HTERT RPE-1 (cell line): ENCODE results near the gene IGF1R.

Source experiments
- in situ Hi-C: fragments of 300-500 bp; cut with MboI; formaldehyde crosslinking; loops from 4 replicates; pipeline ENCODE4 v1.14.3; 2020; ENCODE audit warnings: low sequenced_read_pairs

The IGF1R gene

DNA sequence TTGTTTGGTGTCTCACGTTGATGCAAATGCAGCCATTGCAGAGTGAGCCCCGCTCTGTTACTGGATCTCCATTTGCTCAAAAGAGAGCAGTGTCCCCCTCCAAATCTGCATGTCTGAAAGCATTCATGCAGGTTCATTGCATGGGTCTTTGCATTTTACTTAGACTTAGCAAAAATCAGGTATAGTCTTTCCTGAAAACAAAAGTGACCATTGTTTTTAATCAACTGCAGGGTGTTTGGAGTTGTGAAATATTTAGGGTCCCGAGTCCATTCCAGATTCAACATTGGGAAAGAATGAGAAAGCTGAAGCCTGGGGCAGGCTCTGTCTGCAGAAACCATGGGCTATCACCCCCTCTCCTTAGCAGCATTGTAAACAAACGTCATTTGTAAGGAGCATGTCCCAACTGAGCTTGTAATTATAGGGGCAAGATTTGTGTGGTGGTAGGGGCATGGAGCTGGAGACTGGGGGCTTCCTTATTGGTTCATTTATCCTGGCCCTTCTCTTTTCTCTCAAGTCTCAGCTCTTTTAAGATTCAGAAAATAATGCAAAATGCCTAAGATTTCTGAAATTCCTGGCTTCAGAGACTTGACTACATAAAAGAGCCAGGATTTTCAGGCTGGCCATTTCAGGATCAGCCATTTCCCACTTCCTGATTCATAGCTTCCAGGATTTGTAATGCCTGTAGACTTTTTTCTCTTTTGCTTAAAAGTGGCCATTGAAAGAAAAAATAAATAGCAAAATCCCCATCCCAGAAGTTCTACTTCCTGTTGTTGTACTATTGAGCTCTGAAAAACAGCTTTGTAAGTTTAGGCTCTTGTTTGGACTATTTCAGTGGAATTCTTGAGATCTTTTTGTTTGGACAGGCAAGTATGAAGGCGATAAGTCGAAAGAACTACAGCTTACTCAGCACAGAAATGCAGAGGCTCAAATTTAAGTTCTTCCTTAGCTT, 23.0 kb downstream of the IGF1R start:
- in situ Hi-C loops: no loop called here

DNA sequence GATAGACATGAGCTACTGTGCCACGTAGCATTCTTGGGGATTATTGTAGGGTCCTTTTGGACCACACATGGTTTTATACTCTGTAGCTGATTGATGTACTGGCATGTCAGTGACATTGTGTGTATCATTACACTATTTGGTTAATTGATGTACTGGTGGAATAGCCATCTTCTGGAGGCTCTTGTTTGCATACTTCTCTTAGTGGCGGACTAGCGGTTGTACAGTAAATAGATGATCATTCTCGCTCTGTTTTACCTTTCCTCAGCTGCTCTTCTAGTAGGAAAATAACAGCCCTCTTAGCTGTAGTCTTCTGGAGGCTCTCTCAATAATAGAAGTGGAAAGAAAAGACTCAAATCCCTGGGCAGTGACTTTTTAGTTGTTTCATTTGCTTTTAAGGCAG, 24.8 kb downstream of the IGF1R start:
- in situ Hi-C loops: no loop called here

DNA sequence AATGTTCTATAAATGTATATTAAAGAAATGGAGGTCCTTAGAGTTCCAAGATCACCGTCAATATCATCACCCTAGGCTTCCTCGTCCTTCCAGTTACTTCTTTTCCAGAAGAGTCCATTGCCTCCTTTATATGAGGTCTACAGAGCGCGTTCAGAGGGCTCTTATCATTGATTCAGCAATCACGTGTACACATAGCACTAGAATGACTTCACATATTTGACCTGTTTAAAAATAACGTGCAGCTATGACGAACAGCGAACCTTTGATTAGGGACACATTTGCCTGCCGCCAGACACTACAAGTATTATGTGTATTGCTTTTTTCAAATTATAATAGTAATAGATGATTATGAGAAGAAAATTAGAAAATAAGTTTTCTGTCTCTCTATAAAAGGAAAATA, 26.0 kb downstream of the IGF1R start:
- in situ Hi-C loops: no loop called here

DNA sequence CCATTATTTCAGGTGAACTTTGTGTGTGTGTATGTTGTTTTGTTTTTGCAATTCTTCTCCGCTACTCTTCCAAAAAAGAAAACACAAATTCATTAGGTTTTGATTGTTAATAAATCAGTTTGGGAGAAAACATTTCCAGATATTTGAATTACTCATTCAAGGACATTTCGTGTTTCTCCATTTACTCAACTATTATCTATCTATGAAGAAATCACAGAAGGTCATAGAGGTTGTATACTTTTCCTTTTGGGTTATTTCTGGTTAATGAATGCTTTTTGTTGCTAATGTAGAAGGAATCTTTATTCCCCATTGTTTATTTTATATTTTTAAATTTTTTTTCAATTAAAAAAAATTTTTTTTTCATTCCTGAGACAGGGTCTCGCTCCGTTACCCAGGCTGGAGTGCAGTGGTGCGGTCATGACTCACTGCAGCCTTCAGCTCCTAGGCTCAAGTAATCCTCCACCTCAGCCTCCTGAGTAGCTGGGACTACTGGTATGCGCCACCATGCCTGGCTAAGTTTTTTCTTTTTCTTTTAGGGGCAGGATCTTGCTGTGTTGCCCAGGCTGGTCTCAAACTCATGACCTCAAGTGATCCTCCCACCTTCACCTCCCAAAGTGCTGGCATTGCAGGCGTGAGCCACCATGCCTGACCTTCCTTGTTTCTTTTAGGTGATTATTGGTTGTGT, 28.4 kb downstream of the IGF1R start:
- in situ Hi-C loops: no loop called here

DNA sequence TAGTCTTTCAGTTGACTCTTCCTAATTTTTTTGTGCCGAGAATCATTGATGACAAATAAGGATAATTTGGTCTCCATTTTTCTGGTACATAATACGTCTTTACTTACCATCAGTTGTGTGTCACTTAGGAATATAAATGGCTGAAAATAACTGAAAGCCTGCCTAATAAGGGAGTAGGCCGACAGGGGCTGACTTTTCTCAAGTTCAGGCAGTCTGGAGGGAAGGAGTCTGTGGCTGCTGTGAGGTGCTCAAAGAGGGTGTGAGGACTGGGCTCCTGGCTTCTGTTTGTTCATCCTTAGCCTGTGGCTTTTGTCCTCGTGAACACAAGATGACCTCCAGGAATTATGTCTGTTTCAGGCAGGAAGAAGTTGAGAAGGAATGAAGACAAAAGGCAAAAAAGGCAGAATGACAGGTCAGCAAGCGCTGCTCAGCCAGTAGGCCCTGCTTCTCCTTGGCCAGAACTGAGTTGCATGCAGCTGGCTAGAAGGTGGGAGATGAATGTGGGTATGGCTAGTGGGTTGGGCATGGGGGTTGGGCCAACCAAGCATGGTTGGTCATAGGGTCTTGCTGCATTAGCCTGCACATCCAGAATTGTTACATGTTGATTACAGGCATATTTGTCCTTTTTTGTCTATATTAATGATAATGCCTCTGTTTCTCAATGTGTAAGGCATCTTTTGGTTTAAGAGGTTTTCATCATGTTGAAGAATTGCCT, 29.2 kb downstream of the IGF1R start:
- in situ Hi-C loops: no loop called here

DNA sequence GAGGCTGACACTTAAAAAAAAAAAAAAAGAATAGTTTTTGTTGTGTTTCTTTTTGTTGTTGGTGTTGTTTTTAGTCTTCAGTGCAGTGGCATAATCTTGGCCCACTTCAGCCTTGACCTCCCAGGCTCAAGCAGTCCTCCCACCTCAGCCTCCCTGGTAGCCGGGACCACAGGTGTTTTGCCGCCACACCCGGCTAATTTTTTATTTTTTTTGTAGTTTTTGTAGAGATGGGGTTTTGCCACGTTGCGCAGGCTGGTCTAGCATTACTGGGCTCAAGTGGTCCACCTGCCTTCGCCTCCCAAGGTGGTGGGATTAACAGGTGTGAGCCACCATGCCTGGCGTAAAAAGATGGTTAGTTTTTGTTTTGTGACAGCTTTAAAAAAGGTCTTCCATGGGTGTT, 30.1 kb downstream of the IGF1R start:
- in situ Hi-C loops: no loop called here

DNA sequence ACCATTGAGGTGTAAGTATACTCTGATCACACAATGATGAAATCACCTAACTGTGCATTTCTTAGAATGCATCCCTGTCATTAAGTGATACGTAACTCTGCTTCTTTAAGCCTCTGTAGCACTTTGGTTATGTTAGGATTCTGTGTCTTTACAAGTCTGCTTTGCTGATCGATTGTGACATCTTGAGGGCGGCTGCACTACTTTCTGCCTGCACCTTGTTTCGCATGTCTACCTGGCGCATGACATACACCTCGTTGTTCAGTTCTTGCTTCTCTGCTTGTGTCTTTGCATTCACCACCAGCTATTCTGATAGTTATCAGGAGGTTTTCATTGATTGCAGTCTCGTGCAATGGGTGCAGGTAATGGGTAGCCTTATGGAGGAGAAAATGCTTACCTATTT, 32.7 kb downstream of the IGF1R start:
- in situ Hi-C loops: no loop called here

DNA sequence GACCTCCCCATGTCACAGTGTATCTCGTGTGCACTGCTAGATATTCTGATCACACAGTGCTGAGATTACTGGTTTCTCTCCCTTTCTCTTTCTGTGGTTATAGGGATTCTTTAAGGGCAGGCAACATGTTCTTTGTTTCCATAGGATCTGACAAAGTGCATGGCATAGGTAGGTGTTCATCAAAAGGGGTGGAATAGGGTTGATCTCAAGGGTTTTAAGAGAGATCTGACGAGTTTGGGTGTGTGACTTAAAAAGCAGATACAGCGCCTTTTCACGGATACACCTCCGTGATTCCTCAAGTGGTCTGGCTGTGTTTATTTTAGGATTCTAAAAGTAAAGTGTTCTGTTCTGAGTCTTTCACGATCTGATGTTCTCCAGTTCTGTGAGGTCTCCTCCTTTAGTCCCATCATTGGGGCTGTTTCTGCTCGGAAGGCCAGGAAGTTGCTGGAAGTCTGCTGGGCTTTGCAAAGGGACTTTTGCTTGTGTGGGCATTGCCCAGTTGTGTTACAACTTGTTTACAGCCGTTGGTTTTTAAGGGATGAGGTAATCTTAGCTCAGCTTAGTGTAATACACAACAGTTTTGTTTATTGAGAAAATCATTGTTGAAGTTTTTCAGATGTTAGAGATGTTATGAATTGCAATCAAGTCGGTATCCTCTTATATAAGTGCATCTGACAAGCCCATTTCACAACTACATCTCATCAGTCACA, 34.8 kb downstream of the IGF1R start:
- in situ Hi-C loops: no loop called here

DNA sequence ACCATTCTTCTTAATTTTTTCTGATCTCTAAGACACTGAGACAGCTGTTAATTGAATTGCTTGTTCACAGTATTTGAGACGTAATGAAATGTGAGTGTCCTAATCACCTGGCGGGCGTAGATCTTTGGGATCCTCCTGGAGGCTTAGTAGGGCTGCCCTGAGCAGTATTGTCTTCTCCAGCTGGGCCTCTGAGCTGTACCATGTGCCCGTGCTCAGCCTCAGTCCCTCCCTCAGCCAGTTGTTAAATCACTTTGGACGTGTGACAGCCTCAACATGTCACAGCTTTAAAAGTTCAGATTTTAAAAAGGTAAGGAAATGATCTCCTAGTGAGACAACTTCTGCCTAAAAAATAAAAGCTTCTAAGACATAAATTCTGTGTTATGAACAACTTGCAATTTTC, 35.5 kb downstream of the IGF1R start:
- in situ Hi-C loops: no loop called here

DNA sequence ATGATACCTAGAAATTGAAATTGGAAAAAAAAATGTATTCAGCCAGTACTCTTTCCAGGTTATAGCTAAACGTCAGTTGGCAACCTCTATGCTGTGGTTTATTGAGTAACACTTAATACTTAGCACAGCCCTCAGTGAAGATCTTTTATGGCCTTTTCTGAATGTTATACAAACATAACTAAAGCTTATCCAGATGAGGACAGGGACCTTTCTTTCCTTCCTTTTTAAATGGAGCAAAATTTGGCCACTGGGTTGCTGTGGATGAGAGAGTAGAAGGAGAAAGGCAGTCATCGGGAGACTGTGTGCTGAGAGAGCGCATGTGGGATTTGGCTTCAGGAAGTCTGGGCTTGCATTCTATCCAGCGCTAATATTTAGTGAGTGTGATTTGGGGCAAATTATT, 36.1 kb downstream of the IGF1R start:
- in situ Hi-C loops: no loop called here

DNA sequence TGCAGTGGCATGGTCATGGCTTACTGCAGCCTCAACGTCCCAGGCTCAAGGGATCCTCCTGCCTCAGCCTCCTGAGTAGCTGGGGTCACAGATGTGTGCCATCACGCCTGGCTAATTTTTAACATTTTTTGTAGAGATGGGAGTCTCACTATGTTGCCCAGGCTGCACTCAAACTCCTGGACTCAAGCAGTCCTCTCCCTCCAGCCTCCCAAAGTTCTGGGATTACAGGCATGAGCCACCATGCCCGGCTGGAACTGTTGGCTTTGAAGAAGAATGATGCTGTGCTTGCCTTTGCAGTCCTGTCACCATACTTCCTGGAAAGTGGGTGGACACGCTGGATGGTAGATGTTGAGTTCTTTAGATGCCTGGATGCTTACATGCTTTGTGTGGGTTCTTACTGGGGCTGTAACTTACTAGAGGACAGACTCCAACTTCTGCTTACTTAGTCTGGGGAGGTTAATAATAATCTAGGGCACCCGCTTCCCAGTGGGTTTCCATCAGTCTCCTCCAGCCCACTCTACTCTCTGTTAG, 36.7 kb downstream of the IGF1R start:
- in situ Hi-C loops: no loop called here

DNA sequence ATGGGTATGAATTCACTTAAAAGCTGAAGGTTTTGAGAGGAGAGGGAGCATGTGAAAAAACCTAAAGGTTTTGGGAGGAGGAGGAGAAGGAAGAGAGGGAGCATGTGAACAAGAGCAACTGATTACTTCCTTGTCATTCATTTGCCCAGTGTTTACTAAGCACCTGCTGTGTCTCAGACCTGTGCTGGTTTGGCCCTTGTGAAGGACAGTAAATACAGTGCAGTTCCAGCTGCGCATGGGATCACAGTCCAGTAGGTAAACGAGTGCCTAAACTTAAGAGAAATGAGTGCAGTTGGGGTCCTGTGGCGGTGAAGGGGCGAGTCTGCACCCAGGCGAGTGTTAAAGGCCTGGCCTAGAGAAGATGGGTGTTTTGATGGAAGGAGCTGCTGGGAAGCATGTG, 38.6 kb downstream of the IGF1R start:
- in situ Hi-C loops: no loop called here

DNA sequence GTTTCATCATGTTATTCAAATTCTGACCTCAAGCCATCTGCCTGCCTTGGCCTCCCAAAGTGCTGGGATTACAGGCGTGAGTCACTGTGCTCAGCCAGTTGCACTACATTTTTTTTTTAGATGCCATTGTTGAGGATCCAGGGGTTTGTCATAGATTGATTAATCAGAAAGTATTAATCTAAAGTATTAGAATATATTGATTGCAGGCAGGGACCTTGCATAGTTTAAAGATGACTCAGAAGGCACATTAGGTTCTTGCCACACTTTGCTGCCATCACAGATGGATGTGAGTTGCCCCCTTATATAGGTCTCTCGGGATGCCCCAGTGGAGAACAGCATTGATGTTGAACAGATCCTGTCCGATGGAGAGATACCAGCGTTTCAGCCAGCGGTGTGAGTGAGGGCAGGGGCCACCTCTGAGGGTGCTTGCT, 41.1 kb downstream of the IGF1R start:
- in situ Hi-C loops: no loop called here

DNA sequence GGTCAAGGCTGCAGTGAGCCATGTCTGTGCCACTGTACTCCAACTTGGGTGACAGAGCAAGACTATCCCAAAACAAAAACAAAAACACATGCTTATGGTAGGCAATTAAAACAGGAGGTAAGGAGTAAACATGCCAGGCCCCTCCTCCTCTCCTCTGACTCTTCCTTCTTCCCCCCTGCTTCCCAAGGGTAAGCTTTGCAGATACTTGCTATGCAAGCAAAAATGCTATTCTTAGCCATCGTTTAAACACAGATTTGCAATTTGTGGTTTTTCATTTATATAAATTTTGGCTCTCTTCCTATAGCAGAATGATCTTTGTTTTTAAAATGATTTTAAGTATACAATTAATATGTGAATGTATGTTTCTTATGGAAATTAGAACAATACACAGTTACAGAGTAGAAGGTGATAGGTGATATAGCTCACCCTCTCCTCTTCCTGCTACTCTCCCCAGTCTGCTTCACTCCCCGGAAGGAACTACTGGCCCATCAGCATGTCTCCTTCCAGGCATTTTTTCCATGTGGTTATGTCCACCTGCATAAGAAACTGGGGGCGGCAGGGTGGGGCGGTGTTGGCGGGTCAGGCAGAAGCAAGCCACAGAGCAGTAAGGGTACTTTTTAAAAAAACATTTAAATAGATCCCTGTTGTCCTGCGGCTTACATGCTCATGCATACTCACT, 42.1 kb downstream of the IGF1R start:
- in situ Hi-C loops: no loop called here

DNA sequence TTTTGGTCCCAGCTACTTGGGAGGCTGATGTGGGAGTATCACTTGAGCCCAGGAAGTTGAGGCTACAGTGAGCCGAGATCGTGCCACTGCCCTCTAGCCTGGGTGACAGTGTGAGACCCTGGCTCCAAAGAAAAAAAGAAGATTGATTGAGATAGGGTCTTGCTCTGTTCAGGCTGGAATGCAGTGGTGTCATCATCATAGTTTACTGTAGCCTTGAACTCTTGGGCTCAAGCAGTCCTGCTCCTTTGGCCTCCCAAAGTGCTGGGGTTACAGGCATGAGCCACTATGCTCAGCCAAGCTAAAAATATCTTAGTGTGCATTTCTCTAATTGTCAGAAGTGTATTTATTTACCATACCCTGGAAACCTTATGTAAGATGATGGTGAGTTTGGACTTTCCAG, 43.9 kb downstream of the IGF1R start:
- in situ Hi-C loops: no loop called here

DNA sequence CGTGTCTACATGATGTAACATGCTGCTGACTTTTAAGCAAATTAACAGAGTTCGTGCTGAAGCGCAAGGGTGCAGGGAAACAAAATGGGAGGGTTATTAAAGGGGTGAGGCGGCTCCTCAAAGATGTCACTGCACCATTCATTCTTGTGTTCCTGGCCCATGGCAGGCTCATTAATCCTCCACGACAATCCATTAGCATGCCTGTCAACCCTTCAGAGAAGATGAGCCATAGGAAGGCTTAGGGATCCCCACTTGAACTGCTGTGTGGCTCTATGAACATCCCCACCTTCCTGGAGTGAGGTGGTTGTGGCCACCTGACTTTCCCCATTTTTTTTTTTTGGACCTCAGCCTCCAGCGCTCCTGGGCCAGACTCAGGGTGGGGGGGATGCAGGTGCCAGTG, 45.8 kb downstream of the IGF1R start:
- in situ Hi-C loops: no loop called here

DNA sequence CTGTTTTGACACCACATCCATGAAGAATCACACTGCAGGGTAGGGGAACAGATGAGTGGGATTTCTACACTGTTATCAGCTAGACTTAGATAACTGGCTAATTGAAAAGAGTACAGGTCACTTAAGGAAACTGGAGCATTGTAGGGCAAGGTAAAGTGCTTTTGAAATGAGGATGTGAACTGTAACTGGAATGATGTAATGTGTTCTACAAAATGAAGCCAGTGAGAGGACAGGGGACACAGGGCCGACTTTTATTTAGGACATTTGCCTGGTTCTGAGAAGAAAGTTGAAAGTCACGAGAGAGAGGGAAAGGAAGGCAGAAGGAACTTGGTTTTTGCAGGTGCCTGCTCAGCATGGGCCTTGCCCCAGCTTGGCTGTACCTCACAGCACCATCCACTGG, 50.5 kb downstream of the IGF1R start:
- in situ Hi-C loops: no loop called here

DNA sequence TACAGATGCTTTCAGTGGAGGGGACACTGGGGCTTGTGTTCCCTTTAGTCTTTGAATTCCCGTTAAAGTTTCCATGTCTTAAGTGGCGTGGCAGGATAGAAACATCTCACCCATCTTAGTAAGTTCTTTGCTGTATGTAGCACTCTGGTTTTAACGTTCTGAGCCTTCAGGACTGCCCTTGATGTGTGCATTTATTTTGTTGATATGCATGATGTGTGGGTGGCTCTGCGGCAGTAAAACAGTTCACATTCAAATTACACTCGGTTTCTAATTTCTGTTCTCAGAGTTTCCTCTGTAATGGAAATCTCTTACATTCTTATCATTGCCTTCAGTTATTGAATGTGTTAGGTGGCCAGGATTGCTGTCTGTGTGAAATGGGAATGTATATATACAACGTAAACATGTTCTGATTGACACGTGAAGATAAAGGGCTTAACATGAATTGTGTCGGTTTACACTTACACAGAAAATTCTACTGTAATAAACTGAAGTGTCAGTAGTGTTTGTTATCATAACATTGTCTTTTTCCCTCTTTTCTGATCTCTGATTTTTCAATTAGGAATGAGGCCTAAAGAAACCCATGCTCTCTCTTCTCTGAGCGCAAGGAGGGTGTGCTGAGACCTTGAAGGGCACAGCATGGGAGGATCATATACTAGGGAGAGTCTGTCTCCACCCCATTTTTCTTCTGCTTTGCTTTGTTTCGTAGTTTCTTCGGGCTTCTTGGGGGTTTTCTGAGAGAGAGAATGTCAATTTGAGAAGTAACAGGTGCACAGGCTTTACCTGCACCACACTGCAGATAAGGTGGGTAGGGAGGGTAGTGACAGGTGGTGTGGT, 51.5 kb downstream of the IGF1R start:
- in situ Hi-C loops: no loop called here

DNA sequence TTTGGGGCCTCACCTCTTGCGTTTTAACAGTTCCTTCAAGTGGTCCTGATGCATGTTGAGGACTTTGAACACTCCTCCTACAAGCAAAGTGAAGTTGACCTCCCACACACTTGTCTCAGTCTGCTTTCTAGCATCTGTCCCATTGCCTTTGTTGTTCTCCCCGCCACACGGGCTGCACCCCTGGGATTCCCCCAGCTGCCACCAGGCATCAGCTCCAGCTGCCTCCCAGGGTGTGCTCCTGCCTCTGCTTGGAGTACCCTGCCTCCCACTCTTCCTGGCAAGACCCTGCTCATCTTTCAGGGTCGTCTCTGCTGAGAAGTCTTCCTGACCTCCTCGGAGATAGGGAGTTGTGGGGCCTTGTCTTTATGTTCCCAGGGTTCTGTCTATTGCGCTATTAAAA, 52.2 kb downstream of the IGF1R start:
- in situ Hi-C loops: no loop called here
